Glomerular endothelial cell (primary cell): ENCODE results near the gene PIGQ. TPM values are rescaled to one million over a fixed set of nuclear protein-coding genes. Genes with fewer than 3 reads are reported as not detected.

Source experiments
- DNase-seq: peaks from one replicate; pipeline ENCODE4 v3.0.0-alpha.2; 2011; ENCODE audit warnings: low read depth, low spot score; ENCODE audit errors: extremely low read depth
- total RNA-seq: library from RNA; depleted of rRNA; stranded (reverse); fragments of >200 nt; gene quantifications from 2 replicates; pipeline ENCODE4 v1.2.3, GENCODE V29; 2015

PIGQ gene
- total RNA-seq = 34.6 and 69.5 TPM in 2 replicates

DNA sequence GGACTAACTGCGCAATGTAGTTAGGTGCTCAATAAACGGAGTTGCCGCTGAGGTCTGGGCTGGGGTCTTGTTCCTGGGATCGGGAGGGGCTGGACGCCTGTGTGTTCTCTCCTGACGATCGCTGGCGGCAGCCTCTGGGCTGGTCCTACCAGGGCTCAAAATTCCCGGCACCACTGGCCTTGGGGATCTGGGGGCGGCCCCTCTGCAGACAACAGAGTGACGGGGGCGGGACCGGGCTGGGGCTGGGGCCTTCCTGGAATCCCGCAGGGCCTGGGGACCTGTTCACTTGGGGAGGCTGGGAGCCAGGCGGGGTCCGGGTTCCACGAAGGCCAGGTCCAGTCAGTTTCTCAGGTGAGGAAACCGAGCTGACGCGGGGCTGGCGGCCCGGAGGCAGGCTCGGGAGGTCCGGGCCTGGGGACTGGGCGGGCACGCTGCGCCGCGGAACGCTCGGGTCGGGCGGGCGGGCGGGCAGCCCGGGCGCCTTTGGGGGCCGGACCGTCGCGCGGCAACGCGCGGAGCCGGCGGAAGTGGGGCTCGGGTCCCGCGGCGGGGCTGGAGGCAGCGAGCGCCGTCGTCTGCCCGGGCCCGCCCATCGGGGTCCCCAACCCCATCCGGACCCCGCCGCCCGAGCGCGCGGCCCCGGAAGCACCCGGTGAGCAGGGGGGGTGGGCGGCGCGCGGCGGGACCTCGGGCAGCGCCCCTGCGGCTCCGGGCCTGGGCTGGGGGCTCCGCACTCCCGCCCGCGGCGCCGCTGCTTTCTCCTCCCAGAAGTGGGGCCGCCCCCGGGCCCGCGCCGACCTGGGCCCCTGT is at the start of gene PIGQ:
PIGQ (plus strand) TSS at position 524 of the 810 bp plus-strand sequence. CDS start 4,107 bp downstream, outside the sequence.
- no peak for DNase-seq

DNA sequence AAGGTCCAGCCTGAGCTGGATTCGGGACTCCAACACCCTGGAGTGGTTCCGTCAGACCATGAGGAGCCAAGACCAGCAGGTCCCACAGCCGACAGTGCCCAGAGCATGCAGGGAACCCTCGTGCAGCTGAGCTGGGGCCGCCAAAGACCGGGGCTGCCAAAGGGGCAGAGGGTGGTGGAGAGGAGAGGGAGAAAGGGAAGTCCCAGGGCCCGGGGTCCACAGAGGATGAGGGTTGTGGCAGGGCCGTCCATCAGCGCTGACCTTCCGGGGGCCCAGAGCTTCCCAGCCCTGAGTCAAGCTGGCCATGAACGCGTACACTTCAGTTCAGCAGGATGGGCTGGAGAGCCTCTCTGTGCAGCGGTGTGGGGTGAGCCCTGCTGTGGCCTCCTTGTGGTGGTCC is 48.9 kb upstream of the PIGQ start:
- DNase-seq = no peak

DNA sequence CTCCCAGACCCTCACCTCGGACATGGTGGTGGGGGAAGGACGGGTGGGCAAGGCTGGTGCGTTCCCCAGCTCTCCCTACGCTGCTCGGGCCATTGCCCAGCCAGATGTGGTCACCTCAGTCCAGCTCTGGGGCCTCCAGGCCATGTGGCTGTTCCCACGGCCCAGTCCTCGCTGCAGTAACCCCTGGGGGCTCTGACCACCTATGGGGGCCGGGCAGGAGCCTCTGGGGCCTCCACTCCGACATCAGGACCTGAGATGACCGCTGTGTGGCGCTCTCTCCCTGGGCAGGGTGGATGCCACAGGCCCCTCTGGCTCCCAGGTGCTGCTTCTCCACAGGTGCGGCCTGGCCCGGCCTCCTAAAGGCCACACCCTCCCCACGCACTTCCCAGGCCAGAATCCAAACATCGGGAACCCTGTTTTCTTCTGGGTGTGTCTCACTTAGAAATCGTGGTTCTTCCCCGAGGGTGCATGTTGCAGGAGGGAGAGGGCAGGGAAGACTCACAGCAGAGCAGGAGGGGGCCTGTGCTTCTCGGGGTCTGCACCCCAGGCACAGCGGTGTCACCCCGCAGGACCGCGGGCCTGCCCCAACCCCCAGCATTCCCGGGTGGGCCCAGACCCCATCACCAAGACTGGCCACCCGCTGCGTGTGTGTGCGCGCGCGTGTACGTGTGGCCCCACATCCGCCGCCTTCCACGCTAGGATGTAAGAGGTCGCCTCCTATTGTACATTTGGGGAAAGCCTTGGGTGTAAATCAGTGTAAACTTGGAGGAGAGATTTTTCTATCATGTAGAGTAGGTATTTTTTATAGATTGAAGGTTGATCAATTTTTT is 48.2 kb upstream of the PIGQ start:
- no peak for DNase-seq

DNA sequence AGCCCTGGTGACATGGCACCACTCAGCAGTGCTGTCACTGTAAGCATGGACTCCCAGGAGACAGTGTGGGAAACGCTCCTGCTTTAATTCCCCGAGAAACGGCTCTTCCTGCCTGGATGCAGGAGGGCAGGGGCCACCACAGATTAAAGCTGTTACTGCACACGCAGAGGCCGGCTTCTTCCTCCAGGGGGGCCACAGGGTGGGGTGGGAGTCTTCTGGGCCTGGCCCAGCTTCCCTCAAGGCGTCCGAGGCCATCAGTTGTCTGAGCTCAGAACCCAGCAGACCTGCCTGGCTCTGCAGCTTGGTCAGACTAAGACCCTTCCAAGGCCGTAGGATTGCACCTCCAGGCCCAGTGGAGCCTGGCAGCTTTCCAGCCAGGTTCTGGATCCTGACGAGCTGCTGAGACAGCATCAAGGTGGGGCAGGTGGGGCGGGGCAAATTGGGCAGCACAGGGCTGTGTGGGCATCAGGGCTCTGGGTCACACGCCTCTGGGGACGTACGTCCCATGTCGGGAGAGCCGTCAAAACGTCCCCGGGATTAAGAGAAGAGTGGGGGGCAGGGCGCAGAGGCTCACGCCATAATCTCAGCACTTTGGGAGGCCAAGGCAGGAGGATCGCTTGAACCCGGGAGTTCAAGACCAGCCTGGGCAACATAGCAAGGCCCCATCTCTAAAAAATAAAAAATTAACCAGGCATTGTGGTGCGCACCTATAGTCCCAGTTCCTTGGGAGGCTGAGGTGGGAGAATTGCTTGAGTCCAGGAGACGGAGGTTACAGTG is 47.3 kb upstream of the PIGQ start:
- no peak for DNase-seq

- no peak for DNase-seq
Measured at GRCh38 chr16:523097-523741, 46.5 kb upstream of the PIGQ start.

- no peak for DNase-seq
Measured at GRCh38 chr16:524274-525040, 45.3 kb upstream of the PIGQ start.

- no peak for DNase-seq
Measured at GRCh38 chr16:525123-525519, 44.6 kb upstream of the PIGQ start.

- peak; percentile 47 for DNase-seq
Measured at GRCh38 chr16:525520-526180, 44.1 kb upstream of the PIGQ start.

DNA sequence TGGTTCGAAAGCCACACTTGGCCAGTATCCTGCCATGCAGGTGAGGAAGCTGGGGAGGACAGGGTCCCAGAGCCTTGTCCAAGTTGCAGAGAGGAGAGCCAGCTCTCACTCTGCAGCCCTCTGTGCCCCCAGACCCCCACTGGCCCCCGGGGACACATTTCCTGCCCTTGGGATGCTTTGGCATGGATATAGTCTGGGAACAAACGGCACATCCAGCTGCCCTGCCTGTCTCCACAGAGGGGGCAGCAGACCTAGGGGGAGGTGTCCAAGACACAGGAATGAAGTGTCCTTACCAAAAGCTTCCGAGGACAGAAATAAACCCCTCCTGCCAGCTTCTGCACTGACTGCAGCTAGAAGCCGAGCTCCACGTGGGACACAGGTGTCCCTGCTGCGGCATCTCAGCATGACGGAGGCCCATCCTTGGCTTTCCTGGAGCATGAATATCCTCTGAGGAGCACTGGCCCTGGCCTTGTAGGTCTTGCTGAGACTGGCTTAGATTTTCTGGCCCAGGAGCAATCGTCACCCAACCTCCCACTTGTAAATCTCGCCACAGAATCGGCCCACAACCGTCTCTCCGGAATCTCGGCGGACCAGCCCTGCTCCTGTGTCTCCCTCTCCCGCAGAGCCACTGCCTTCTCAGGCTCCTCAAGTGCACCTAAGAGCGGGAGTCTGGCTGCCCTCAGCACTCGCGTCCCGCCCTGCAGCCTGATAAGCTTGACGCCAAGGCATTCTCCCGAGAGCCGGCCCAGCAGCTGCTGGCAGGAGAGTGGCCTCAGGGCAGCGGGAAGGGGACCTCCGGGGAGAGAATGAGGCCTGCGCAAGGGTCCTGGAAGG is 43.4 kb upstream of the PIGQ start:
- no peak for DNase-seq

DNA sequence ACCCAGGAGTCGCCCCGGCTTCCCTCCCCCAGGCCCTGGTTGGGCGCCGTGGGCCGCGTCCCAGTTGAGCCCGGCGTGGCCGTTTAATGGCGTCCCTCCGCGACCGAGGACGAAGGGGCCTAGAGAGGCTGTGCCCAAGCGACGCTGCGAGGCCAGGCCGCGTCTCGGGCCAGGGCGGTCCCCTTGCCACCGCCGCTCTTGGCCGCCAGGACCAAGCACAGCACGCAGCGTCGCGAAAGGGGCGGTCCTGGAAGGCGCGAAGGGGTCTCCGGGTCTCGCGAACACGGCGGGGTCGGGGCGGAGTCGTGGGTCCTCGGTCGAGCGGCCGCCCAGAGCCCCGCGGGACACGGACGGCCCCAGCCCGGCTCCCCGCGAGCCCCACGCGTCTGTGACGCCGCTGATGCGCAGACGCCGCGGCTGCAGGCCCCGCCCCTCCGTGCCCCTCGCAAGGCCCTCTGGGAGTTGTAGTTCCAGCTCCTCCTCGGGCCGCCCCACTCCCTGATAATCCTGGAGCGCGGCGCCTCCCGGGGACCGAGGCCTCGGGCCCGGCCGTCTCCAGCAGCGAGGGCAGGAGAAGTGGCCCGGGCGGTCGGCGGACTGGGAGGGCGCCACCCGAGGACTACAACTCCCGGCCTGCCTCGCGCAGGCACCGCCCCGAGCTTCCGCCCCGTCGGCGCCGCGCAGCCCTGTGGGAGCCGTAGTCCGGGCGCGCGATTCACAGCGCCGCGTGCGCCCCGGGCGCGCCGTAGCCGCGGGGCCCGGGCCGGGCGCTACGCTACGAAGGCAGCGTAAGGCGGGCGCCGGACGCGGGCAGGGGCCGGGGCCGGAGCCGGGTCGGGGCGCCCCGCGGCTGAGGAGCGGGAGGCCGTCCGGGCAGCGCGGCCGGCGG is 42.5 kb upstream of the PIGQ start, which contains the start of gene CAPN15:
CAPN15 (plus strand) TSS at position 698 of the 889 bp plus-strand sequence. CDS start 19,127 bp downstream, outside the sequence.
- DNase-seq = no peak

- no peak for DNase-seq
Measured at GRCh38 chr16:528111-529011, 41.4 kb upstream of the PIGQ start.

DNA sequence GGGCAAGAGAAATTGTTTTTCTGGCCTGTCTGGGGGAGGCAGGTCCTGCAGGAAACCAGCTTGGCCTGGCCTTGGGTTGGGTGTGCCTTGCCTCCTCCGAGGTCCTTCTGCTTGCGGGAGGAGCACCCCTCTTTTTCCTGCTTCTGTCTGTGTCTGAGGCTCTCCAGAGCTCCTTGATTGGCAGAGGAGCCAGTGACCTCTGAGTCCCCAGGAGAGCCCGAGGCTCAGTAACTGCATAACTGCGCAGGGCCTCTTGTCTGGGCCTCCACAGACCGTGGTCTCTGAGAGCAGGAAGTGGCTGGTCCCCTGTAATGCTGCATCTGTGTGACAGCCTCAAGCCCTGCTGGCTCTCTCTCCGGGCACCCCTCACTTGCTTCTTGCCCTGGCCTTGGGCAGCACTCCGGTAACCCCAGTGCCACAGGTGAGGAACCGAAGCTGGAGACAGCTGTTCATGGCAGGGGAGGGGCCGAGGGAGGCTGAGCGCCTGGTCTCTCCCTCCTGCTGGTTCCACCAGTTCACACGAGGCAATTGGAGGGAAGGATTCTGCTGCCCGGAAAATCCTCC is 40.7 kb upstream of the PIGQ start:
- no peak for DNase-seq

GRCh38 chr16:530111-530817 is 39.5 kb upstream of the PIGQ start:
- DNase-seq = no peak

GRCh38 chr16:531494-532125 is 38.2 kb upstream of the PIGQ start:
- DNase-seq = no peak
